ENCODE measurements around the gene VSNL1.

DNA sequence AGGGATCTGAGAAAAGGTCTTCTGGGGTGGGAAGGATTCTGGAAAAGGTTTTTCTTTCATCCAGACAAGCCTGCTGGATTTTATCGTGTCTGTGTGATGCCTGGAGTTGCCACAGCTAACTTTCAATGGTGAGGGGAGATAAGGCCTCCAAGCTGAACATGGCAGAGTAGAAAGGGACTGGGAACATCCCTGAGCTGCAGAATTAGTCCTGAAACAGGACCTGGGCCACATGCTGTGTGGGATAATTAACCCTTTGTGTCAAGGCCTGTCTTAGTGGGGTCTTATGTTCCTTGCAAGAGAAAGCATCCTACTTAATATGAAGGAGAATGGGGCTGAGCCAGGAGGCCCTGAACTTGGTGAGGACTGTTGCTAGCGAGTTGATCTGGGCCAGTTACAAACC is 66.4 kb downstream of the VSNL1 start:
- TF ChIP-seq EP300 (IDR thresholded peaks at IDR 0.05) (no peak), POLR2A (IDR thresholded peaks at IDR 0.05) (no peak)
- TF ChIP-seq, protein P1, sequence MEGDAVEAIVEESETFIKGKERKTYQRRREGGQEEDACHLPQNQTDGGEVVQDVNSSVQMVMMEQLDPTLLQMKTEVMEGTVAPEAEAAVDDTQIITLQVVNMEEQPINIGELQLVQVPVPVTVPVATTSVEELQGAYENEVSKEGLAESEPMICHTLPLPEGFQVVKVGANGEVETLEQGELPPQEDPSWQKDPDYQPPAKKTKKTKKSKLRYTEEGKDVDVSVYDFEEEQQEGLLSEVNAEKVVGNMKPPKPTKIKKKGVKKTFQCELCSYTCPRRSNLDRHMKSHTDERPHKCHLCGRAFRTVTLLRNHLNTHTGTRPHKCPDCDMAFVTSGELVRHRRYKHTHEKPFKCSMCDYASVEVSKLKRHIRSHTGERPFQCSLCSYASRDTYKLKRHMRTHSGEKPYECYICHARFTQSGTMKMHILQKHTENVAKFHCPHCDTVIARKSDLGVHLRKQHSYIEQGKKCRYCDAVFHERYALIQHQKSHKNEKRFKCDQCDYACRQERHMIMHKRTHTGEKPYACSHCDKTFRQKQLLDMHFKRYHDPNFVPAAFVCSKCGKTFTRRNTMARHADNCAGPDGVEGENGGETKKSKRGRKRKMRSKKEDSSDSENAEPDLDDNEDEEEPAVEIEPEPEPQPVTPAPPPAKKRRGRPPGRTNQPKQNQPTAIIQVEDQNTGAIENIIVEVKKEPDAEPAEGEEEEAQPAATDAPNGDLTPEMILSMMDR (IDR thresholded peaks at IDR 0.05) = no peak
